Activated naive CD8-positive, alpha-beta T cell treated with anti-CD3 and anti-CD28 coated beads for 36 hours (primary cell): ENCODE data around the gene ME3. TPM values are rescaled to one million over a fixed set of nuclear protein-coding genes. Genes with fewer than 3 reads are reported as not detected.
A peak's percentile ranks its signal among the peaks of the same experiment; 100 is the strongest.
"Not testable (repeated sequence)": the region's sequence is repeated elsewhere in the genome, so short reads cannot be mapped to it uniquely, and the experiment has no call there.

Experiments used
- DNase-seq: peaks from one replicate; pipeline ENCODE4 v3.0.0; 2021
- H3K27ac Mint-ChIP-seq: one replicate; pipeline ENCODE4 v1.8.0; 2022; ENCODE audit warnings: mild to moderate bottlenecking, moderate library complexity, mixed read lengths
- H3K27me3 Mint-ChIP-seq: one replicate; pipeline ENCODE4 v1.8.0; 2022; ENCODE audit warnings: mild to moderate bottlenecking, mixed read lengths
- H3K36me3 Mint-ChIP-seq: one replicate; pipeline ENCODE4 v1.8.0; 2021; ENCODE audit warnings: mild to moderate bottlenecking, mixed read lengths
- H3K4me1 Mint-ChIP-seq: one replicate; pipeline ENCODE4 v1.8.0; 2021; ENCODE audit warnings: mixed read lengths
- H3K4me3 Mint-ChIP-seq: one replicate; pipeline ENCODE4 v1.8.0; 2022; ENCODE audit warnings: mild to moderate bottlenecking, moderate library complexity, mixed read lengths
- H3K9me3 Mint-ChIP-seq: one replicate; pipeline ENCODE4 v1.8.0; 2022; ENCODE audit warnings: mixed read lengths
- total RNA-seq, 2 experiments: library from RNA; stranded (reverse); gene quantifications; one replicate each; pipeline ENCODE4 v1.2.3, GENCODE V29; 2021

The ME3 gene
- total RNA-seq, 2 experiments from 2014 or later, result 3.8 to 4.8 TPM

GRCh38 chr11:86537541-86538222 lies 134.7 kb downstream of the ME3 start:
- Mint-ChIP-seq H3K9me3 (peaks cover 4% of the 10 kb centered on the region), H3K27me3 (peaks cover 12% of the 10 kb centered on the region), H3K4me3 (no peak overlapping the region), H3K36me3 (no peaks in the 10 kb centered on the region), H3K27ac (no peak overlapping the region), H3K4me1 (no peaks in the 10 kb centered on the region)
- DNase-seq, result no peak

GRCh38 chr11:86535773-86536172 lies 136.6 kb downstream of the ME3 start:
- Mint-ChIP-seq H3K4me1 (no peaks in the 10 kb centered on the region), H3K36me3 (no peaks in the 10 kb centered on the region), H3K27ac (no peak overlapping the region), H3K4me3 (no peak overlapping the region), H3K9me3 (no peaks in the 10 kb centered on the region), H3K27me3 (peaks cover 11% of the 10 kb centered on the region)
- DNase-seq, result no peak

GRCh38 chr11:86524620-86525352 lies 147.6 kb downstream of the ME3 start:
- H3K4me1 Mint-ChIP-seq, result peaks cover 4% of the 10 kb centered on the region
- peaks cover 26% of the 10 kb centered on the region for H3K36me3 Mint-ChIP-seq
- H3K27ac Mint-ChIP-seq, result no peak overlapping the region
- no peak overlapping the region for H3K4me3 Mint-ChIP-seq
- DNase-seq, result no peak
- peaks cover 20% of the 10 kb centered on the region for H3K9me3 Mint-ChIP-seq
- H3K27me3 Mint-ChIP-seq, result peaks cover 9% of the 10 kb centered on the region

GRCh38 chr11:86523738-86524619 lies 148.4 kb downstream of the ME3 start:
- Mint-ChIP-seq H3K4me1 (peaks cover 4% of the 10 kb centered on the region), H3K27ac (no peak overlapping the region)

GRCh38 chr11:86522512-86522911 lies 149.9 kb downstream of the ME3 start:
- peaks cover 23% of the 10 kb centered on the region for H3K36me3 Mint-ChIP-seq
- H3K9me3 Mint-ChIP-seq, result peaks cover 15% of the 10 kb centered on the region
- H3K27ac Mint-ChIP-seq, H3K4me3 Mint-ChIP-seq, H3K4me1 Mint-ChIP-seq, H3K27me3 Mint-ChIP-seq, DNase-seq: not testable (repeated sequence)

More at GRCh38 chr11:86523738-86524619, 148.4 kb downstream of the ME3 start:
- Mint-ChIP-seq H3K27me3 (peaks cover 9% of the 10 kb centered on the region), H3K9me3 (peaks cover 20% of the 10 kb centered on the region), H3K36me3 (peaks cover 26% of the 10 kb centered on the region), H3K4me3 (no peak overlapping the region)
- no peak for DNase-seq

- peaks cover 4% of the 10 kb centered on the region for H3K4me1 Mint-ChIP-seq
- no peak overlapping the region for H3K27ac Mint-ChIP-seq
- peaks cover 1% of the 10 kb centered on the region for H3K9me3 Mint-ChIP-seq
- no peaks in the 10 kb centered on the region for H3K27me3 Mint-ChIP-seq
- no peak for DNase-seq
- peaks cover 5% of the 10 kb centered on the region for H3K36me3 Mint-ChIP-seq
- H3K4me3 Mint-ChIP-seq, result no peak overlapping the region
Measured at GRCh38 chr11:86519064-86519911, 153.1 kb downstream of the ME3 start.

- Mint-ChIP-seq H3K4me3 (no peak overlapping the region), H3K27ac (no peak overlapping the region), H3K27me3 (no peaks in the 10 kb centered on the region), H3K4me1 (peaks cover 2% of the 10 kb centered on the region), H3K9me3 (peaks cover 1% of the 10 kb centered on the region), H3K36me3 (peaks cover 2% of the 10 kb centered on the region)
- DNase-seq, result no peak
Measured at GRCh38 chr11:86518211-86518610, 154.2 kb downstream of the ME3 start.

- no peak overlapping the region for H3K27ac Mint-ChIP-seq
- no peak for DNase-seq
- no peak overlapping the region for H3K4me3 Mint-ChIP-seq
- H3K9me3 Mint-ChIP-seq, result peaks cover 1% of the 10 kb centered on the region
- peaks cover 2% of the 10 kb centered on the region for H3K36me3 Mint-ChIP-seq
- H3K27me3 Mint-ChIP-seq, result no peaks in the 10 kb centered on the region
- H3K4me1 Mint-ChIP-seq, result peaks cover 2% of the 10 kb centered on the region
Measured at GRCh38 chr11:86517557-86517956, 154.9 kb downstream of the ME3 start.

GRCh38 chr11:86515297-86516094 lies 156.9 kb downstream of the ME3 start:
- DNase-seq, result no peak
- Mint-ChIP-seq H3K27me3 (no peaks in the 10 kb centered on the region), H3K4me1 (peaks cover 2% of the 10 kb centered on the region), H3K36me3 (no peaks in the 10 kb centered on the region), H3K4me3 (no peak overlapping the region), H3K9me3 (no peaks in the 10 kb centered on the region), H3K27ac (no peak overlapping the region)

DNA sequence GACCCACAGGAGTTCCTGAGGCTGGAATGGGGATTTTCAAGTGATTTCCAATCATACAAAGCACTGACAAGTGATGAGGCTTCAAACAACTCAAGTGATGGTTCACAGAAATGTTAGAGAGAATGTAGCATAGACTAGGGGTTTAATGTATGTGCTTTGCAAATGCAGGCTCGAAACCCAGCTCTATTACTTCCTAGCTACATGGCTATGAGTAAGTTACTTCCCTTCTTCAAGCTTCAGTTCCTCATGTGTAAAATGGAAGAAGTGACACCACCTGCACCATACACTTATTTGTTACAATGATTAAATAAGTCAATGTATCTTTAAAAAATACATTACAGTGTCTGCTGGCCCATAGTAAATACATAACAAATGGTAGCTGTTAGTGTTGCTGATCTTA lies 158.0 kb downstream of the ME3 start:
- Mint-ChIP-seq H3K27me3 (no peaks in the 10 kb centered on the region), H3K4me3 (no peak overlapping the region), H3K36me3 (no peaks in the 10 kb centered on the region), H3K9me3 (no peaks in the 10 kb centered on the region), H3K4me1 (peaks cover 2% of the 10 kb centered on the region), H3K27ac (no peak overlapping the region)
- no peak for DNase-seq

- Mint-ChIP-seq H3K27ac (no peak overlapping the region), H3K9me3 (no peaks in the 10 kb centered on the region), H3K36me3 (no peaks in the 10 kb centered on the region), H3K4me1 (peaks cover 2% of the 10 kb centered on the region), H3K4me3 (no peak overlapping the region), H3K27me3 (no peaks in the 10 kb centered on the region)
- no peak for DNase-seq
Measured at GRCh38 chr11:86513746-86514373, 158.6 kb downstream of the ME3 start.

DNA sequence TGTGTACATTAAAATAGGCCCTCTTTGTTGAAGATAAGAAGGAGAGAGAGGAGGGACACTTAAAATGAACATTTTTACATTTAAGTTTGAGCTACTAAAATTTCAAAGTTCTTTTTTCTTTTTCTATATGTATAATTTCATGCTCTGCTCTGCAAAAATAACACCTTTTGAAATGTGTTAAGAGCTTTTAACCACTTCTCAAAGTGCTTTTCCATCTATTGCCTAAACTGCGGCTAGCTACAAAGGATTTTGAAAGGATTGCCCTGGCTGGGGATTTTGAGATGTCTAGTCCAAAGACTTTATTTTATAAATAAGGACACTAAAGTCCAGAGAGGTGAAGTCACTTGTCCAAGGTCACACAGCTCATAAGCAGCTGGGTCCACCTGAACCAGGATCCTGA lies 159.3 kb downstream of the ME3 start:
- Mint-ChIP-seq H3K27ac (no peak overlapping the region), H3K4me1 (peaks cover 2% of the 10 kb centered on the region), H3K36me3 (no peaks in the 10 kb centered on the region), H3K27me3 (no peaks in the 10 kb centered on the region), H3K9me3 (no peaks in the 10 kb centered on the region), H3K4me3 (no peak overlapping the region)
- no peak for DNase-seq

GRCh38 chr11:86511086-86511551 lies 161.3 kb downstream of the ME3 start:
- peaks cover 2% of the 10 kb centered on the region for H3K4me1 Mint-ChIP-seq
- H3K9me3 Mint-ChIP-seq, result no peaks in the 10 kb centered on the region
- H3K4me3 Mint-ChIP-seq, result no peak overlapping the region
- no peaks in the 10 kb centered on the region for H3K36me3 Mint-ChIP-seq
- DNase-seq, result peak; percentile 5
- no peak overlapping the region for H3K27ac Mint-ChIP-seq
- H3K27me3 Mint-ChIP-seq, result no peaks in the 10 kb centered on the region
